Stimulated activated CD4-positive, alpha-beta T cell treated with anti-CD3 and anti-CD28 coated beads, TNF-alpha, amount 100 ng/mL, for 4 hours (primary cell): Measurements from ENCODE around the gene CFAP65.

Experiments used
- DNase-seq, 3 experiments: peaks; one replicate each; pipeline ENCODE4 v3.0.0-alpha.2; 2020; ENCODE audit warnings: low read depth in 3 of 3

Gene CFAP65

DNA sequence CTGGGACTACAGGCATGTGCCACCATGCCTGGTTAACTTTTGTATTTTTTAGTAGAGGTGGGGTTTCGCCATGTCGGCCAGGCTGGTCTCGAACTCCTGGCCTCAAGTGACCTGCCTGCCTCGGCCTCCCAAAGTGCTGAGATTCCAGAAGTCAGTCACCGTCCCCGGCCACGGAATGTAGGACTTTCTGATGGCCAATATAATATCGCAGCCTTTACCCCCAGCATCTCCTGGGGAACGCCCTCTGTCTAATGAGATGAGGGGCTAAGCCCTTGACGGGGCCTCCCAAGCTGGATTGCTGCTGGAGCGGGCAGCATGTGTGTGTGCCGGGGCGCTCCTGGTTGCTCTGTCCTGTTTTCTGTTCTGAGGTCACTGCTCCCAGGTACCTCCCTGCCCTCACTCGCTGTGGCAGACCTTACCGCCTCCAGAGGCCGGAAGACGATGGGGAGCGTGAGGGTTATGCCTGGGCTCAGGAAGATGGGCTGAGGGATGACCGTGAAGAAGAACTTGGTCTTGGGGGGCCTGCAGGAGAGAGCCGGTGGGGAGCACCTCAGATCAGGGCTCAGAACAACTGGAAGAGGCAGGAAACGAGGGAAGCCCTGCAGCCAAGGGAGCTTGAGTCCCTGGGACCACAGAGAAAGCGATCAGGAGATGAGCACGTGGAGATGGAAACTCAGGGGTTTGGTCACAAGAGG, 9.1 kb downstream of the CFAP65 start:
- no peak for DNase-seq

GRCh38 chr2:219031005-219031738, 10.1 kb downstream of the CFAP65 start:
- DNase-seq: no peak

GRCh38 chr2:219030177-219030940, 11.0 kb downstream of the CFAP65 start:
- DNase-seq: no peak

- DNase-seq: peak; percentile 55 to 64 (median 63)
Observed at GRCh38 chr2:219029829-219030165, 11.5 kb downstream of the CFAP65 start.

- DNase-seq: no peak
Observed at GRCh38 chr2:219028996-219029828, 12.1 kb downstream of the CFAP65 start.

DNA sequence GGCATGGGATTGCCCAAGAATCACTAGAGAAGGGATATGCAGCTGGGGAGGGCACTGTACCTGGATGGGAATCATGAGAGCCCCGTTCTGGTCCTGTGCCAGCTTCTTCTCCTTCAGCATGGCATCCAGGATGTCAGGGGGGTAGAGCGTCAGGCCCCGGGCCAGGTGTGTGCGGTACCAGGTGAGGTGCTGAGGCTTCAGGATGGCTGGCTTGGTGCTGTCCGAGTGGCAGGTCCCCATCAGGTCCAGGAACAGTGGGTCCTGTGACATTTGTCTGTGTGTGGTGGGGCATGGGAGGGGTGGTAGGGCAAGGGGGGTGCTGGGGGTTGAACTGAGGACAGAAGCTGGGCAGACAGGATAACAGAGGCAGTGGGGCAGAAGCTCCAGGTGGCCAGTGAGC, 13.2 kb downstream of the CFAP65 start:
- DNase-seq: no peak

GRCh38 chr2:219027511-219028055, 13.7 kb downstream of the CFAP65 start:
- DNase-seq: no peak

GRCh38 chr2:219026946-219027345, 14.4 kb downstream of the CFAP65 start:
- DNase-seq: no peak

GRCh38 chr2:219025637-219026585, 15.4 kb downstream of the CFAP65 start:
- DNase-seq: no peak

GRCh38 chr2:219024059-219024458, 17.3 kb downstream of the CFAP65 start:
- no peak for DNase-seq

DNA sequence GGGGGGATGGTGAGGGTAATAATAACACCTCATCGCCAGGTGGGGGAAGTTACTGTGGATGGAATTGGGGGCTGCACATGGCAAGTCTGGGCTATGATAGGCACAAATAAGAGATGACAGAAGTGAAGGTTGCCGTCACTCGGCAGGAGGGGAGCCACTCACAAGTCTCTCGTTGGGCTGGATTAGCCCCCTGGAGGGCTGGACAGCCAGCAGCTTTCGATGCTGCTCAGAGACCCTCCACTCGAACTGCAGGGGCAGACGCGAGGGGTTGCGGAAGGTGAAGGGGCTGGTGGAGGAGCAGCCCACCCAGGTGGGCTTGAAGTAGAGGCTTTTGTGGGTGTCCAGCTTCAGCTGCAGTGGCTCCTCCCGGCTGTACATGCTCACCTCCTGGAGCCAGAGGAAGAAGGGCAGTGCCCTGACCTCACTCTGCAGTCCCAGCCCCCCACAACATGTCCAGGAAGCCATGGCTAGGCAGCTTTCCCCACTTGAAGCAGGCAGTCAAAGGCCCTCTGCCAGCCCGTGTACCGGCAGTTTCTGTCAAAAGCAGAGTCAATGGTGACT, 18.2 kb downstream of the CFAP65 start:
- no peak for DNase-seq

DNA sequence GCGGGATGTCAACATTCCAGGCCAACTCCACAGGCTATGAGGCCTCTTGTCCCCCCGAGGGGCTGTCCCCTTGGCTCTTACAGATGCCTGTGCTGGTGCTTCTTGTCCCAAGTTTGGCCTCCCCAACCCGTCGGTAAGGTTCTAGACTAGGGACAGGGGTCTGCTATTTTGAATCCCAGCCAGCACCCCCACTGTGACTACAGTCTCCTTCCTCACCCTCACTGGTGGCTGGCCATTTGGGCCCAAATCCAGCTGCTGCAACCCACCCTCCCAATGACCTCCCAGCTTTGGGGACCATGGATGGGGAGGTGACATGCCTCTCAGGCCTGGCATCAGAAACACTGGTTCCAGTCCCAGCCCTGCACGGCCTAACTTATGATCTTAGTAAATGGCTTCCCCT, 18.7 kb downstream of the CFAP65 start:
- DNase-seq: no peak

DNA sequence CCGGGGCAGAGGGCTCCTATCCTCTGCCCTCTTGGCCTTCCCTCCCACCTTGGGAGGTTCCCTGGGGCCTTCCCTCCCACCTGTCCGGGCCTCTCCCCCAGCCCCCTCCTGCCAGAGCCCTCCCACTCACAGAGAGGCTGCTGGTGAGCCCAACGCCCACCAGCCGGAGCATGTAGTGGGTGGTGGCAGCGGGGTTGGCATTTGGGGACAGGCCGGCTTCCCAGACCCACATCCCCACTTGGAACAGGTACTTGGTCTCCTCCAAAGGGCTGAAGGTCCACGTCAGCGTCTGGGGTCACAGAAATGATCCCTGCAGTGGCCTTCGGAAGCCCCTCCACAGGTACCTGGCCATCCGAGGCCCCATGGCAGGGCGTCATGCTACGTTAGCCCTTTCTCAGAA, 19.3 kb downstream of the CFAP65 start:
- no peak for DNase-seq

DNA sequence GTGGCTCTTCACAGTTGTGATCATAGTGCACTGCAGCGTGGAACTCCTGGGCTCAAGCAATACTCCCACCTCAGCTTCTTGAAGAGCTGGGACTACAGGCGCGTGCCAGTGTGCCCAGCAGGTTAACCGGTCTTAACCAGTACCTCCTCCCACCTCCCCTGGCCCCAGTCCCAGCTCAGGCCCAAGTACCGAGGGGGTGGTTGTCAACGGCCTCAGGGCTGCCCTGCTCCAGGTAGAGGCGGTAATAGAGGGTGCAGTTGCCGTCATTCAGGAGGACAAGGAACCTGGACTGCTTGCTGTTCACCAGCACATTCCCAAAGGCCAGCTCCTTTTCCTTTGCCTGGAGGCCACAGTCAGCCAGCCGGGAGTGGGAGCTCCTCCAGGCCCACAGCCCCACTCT, 19.7 kb downstream of the CFAP65 start:
- no peak for DNase-seq

DNA sequence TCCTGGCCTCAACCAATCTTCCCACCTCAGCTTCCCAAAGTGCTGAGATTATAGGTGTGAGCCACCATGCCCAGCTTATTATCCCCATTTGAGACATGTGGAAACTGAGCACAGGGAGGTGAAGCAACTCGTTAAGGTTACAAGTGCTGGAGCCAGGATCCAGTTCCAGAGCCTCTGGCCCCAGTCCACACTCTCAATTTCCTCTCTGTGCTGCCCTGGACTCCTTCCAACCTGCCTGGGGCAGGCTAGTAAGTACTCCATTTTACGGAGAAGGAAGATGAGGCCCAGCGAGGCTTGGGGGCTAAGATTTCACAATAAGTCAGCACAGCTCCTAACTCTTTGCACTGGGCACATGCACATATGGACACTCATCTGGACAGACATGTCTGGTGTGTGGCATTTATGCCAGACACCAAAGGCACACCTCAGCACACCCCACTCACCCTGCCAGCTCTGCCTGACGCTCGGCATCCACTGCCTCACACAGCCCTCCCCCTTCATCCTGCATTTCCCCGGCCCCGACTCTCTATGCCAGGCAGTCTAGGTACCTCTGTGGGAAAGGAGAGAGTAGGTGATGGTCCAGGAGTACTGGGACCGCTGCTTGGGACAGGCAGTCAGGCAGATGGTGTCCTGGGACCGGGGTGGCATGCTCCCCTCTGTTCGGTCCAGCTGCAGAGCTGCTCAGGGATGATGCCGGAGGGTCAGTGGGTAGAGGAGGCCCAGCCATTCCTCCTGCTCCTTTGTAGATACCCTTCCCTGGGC, 20.5 kb downstream of the CFAP65 start:
- no peak for DNase-seq

GRCh38 chr2:219019436-219019835, 21.9 kb downstream of the CFAP65 start:
- no peak for DNase-seq

- DNase-seq: no peak
Observed at GRCh38 chr2:219018726-219019125, 22.6 kb downstream of the CFAP65 start.

GRCh38 chr2:219018286-219018685, 23.0 kb downstream of the CFAP65 start:
- DNase-seq: no peak

- no peak for DNase-seq
Observed at GRCh38 chr2:219017201-219017931, 23.9 kb downstream of the CFAP65 start.
